ENCODE measurements around the gene LINC01488.

- TF ChIP-seq POLR2AphosphoS5 (IDR thresholded peaks at IDR 0.05) = no peak
- TF ChIP-seq POLR2A (IDR thresholded peaks at IDR 0.05) = no peak
- TF ChIP-seq CTCF (IDR thresholded peaks at IDR 0.05) = no peak
These were observed 30.2 kb upstream of the LINC01488 start for GRCh38 chr11:69451289-69451688.

Measured in upper lobe of left lung (tissue), 4 donors.